ENCODE measurements around the gene DPM1. TPM values are rescaled to one million over a fixed set of nuclear protein-coding genes. Genes with fewer than 3 reads are reported as not detected.

The DPM1 gene
- total and polyA plus RNA-seq, 2 of the 8 experiments (the other 6 are each of a cell fraction or from before 2014, with no cell fraction given), result 42.3 to 57.0 TPM

GRCh38 chr20:50943069-50943468, 15.3 kb downstream of the DPM1 start:
- WGBS, 2 experiments (ENCODE audit: extremely low coverage in 1 of 2, insufficient coverage in 1 of 2, insufficient read length in 1 of 2, insufficient replicate concordance in 2 of 2, low coverage in 1 of 2, low lambda C conversion rate in 2 of 2, missing lambda C conversion rate in 1 of 2), result 95% methylated on average over 7 of the region's 7 CpGs; no CpG with 5 or more reads in 1 of the 2 experiments
- Histone ChIP-seq H3K56ac (replicated peaks; ENCODE audit: insufficient read length, low read depth, low read length) (no peak overlapping the region), H2BK12ac (ENCODE audit: low read depth, low read length) (no peak overlapping the region), H3K4me1 (replicated peaks in 1 of 4; ENCODE audit: control insufficient read depth in 3 of 4, insufficient read depth in 4 of 4, low read length in 3 of 4) (no peaks in the 10 kb centered on the region), H2AFZ (ENCODE audit: low read length) (no peak overlapping the region), H2BK15ac (ENCODE audit: low read length) (no peak overlapping the region), H3K9me3 (ENCODE audit: insufficient read depth in 2 of 2, low read depth in 1 of 2, low read length in 1 of 2) (no peaks in the 10 kb centered on the region), H3K4me2 (ENCODE audit: insufficient read depth in 1 of 2, low read depth in 2 of 2, low read length in 2 of 2) (no peak overlapping the region), H3K36me3 (ENCODE audit: control insufficient read depth in 2 of 4, insufficient read depth in 4 of 4, low read length in 3 of 4) (peaks cover 18 to 75% (median 59%) of the 10 kb centered on the region in 4 experiments), H3K4ac (replicated peaks; ENCODE audit: insufficient read length, low read depth, low read length) (no peak overlapping the region), H3K9ac (replicated peaks in 1 of 4; ENCODE audit: extremely low read depth in 1 of 4, low read depth in 3 of 4, low read length in 3 of 4) (no peak overlapping the region), H3K79me1 (ENCODE audit: low read depth, low read length) (no peaks in the 10 kb centered on the region; the same call in 1 of the 2 replicates), H4K20me1 (replicated peaks in 1 of 2; ENCODE audit: control insufficient read depth in 1 of 2, insufficient read depth in 2 of 2, low read length in 2 of 2) (peaks cover 0 to 2% of the 10 kb centered on the region in 2 experiments), H2BK20ac (ENCODE audit: low read length) (no peak overlapping the region), H2BK120ac (replicated peaks; ENCODE audit: low read depth, low read length) (no peak overlapping the region), H3K14ac (ENCODE audit: insufficient read length) (no peak overlapping the region), H3K27ac (ENCODE audit: low read depth, low read length) (no peak overlapping the region), H3K23ac (ENCODE audit: insufficient read length) (no peak overlapping the region), H3K79me2 (ENCODE audit: control insufficient read depth in 1 of 2, insufficient read depth in 2 of 2, low read length in 2 of 2) (no peaks in the 10 kb centered on the region), H2BK5ac (ENCODE audit: low read depth, low read length) (no peak overlapping the region), H4K8ac (ENCODE audit: extremely low read depth, insufficient read depth, low read length) (no peak overlapping the region), H3K18ac (ENCODE audit: extremely low read depth, low read length) (no peak overlapping the region), H3K27me3 (replicated peaks in 1 of 4; ENCODE audit: control insufficient read depth in 3 of 4, extremely low read depth in 1 of 4, insufficient read depth in 3 of 4, low read length in 3 of 4) (no peaks in the 10 kb centered on the region), H2AK5ac (ENCODE audit: low read depth, low read length) (no peak overlapping the region), H4K91ac (replicated peaks; ENCODE audit: insufficient read length, low read length) (no peak overlapping the region), H4K5ac (ENCODE audit: insufficient read length, low read depth, low read length) (no peak overlapping the region), H3K4me3 (ENCODE audit: extremely low read depth in 1 of 4, insufficient read depth in 2 of 4, low read depth in 3 of 4, low read length in 4 of 4) (no peak overlapping the region), H3K23me2 (ENCODE audit: low read depth, low read length) (no peaks in the 10 kb centered on the region)
- no peak for TF ChIP-seq USF2 (IDR thresholded peaks at IDR 0.05; ENCODE audit: low read length)
- TF ChIP-seq BACH1 (IDR thresholded peaks at IDR 0.05; ENCODE audit: low read length), result no peak
- no peak for TF ChIP-seq NRF1 (IDR thresholded peaks at IDR 0.05; ENCODE audit: low read depth, low read length)
- TF ChIP-seq MAFK (IDR thresholded peaks at IDR 0.05; ENCODE audit: low read depth, low read length), result no peak
- POLR2A ChIA-PET (ENCODE audit: partially characterized antibody), result interaction anchor here (2.0 to 2.2 kb wide), 2 partner anchors 11 to 15 kb away, joined by 7 read pairs; partner anchors contain the start of genes ADNP, DPM1 and MOCS3
- CTCF ChIA-PET (ENCODE audit: partially characterized antibody), result interaction anchor here (0.6 to 1.0 kb wide), 3 partner anchors 14 to 681 kb away, joined by 3 to 5 read pairs (median 3); no protein-coding TSS in a partner anchor
- DNase-seq (ENCODE audit: low read depth in 1 of 2, low spot score in 2 of 2), result no peak
- FAIRE-seq, result no peak
